GM23248 (cell line): ENCODE results near the gene KRTAP29-1. TPM values are rescaled to one million over a fixed set of nuclear protein-coding genes. Genes with fewer than 3 reads are reported as not detected.

Source experiments
- DNase-seq: peaks from one replicate; pipeline ENCODE4 v3.0.0-alpha.2; 2015
- H2AFZ ChIP-seq: fragments of 200-600 bp; sonication (generic); 2 replicates; pipeline ENCODE4 v1.6.1; 2016; ENCODE audit warnings: antibody characterized with exemption
- H3F3A ChIP-seq: fragments of 200-600 bp; sonication (generic); 2 replicates; pipeline ENCODE4 v1.6.1; 2016; ENCODE audit warnings: mild to moderate bottlenecking, antibody characterized with exemption, mixed run types; ENCODE audit not compliant: insufficient read depth
- H3K27ac ChIP-seq: fragments of 200-600 bp; sonication (generic); 2 replicates; pipeline ENCODE4 v1.5.1; 2016; ENCODE audit warnings: mild to moderate bottlenecking
- H3K27me3 ChIP-seq: fragments of 200-600 bp; sonication (generic); replicated peaks from 2 replicates; pipeline ENCODE4 v1.6.1; 2016; ENCODE audit warnings: mild to moderate bottlenecking; ENCODE audit not compliant: insufficient read depth
- H3K36me3 ChIP-seq: fragments of 200-600 bp; sonication (generic); 2 replicates; pipeline ENCODE4 v1.6.1; 2016; ENCODE audit warnings: low read depth, mild to moderate bottlenecking
- H3K4me1 ChIP-seq: fragments of 200-600 bp; sonication (generic); 2 replicates; pipeline ENCODE4 v1.6.1; 2016; ENCODE audit warnings: mild to moderate bottlenecking; ENCODE audit not compliant: insufficient read depth
- H3K4me2 ChIP-seq: fragments of 200-600 bp; sonication (generic); one replicate; pipeline ENCODE4 v1.6.1; 2016; ENCODE audit warnings: mild to moderate bottlenecking; ENCODE audit not compliant: unreplicated experiment
- H3K4me3 ChIP-seq: fragments of 200-600 bp; sonication (generic); 2 replicates; pipeline ENCODE4 v1.5.1; 2016; ENCODE audit warnings: mild to moderate bottlenecking
- H3K79me2 ChIP-seq: fragments of 200-600 bp; sonication (generic); 2 replicates; pipeline ENCODE4 v1.6.1; 2016; ENCODE audit warnings: mild to moderate bottlenecking; ENCODE audit not compliant: insufficient read depth
- H3K9ac ChIP-seq: fragments of 200-600 bp; sonication (generic); 2 replicates; pipeline ENCODE4 v1.6.1; 2016; ENCODE audit warnings: mild to moderate bottlenecking
- H3K9me2 ChIP-seq: fragments of 200-600 bp; sonication (generic); 2 replicates; pipeline ENCODE4 v1.6.1; 2016; ENCODE audit warnings: mixed run types, mild to moderate bottlenecking, moderate library complexity; ENCODE audit not compliant: insufficient read depth
- H3K9me3 ChIP-seq: fragments of 200-600 bp; sonication (generic); one replicate; pipeline ENCODE4 v1.6.1; 2017; ENCODE audit warnings: low read depth
- H4K20me1 ChIP-seq: fragments of 200-600 bp; sonication (generic); 2 replicates; pipeline ENCODE4 v1.6.0; 2016; ENCODE audit not compliant: insufficient read depth
- EZH2 ChIP-seq: fragments of 200-600 bp; sonication (generic); IDR thresholded peaks from 2 replicates; pipeline ENCODE4 v1.6.1; 2018; ENCODE audit warnings: antibody characterized with exemption, mild to moderate bottlenecking; ENCODE audit not compliant: insufficient read depth, poor library complexity, severe bottlenecking
- EZH2phosphoT487 ChIP-seq: fragments of 200-600 bp; sonication (generic); IDR thresholded peaks from 2 replicates; pipeline ENCODE4 v1.6.1; 2018; ENCODE audit warnings: antibody characterized with exemption, moderate library complexity, mild to moderate bottlenecking, low read depth; ENCODE audit not compliant: insufficient read depth
- WGBS, 2 experiments: methylation state at CpG; one replicate each; pipeline ENCODE4 v1.1.6; 2015 to 2017; ENCODE audit warnings: low lambda C conversion rate in 2 of 2, low coverage in 1 of 2; ENCODE audit errors: missing lambda C conversion rate in 2 of 2; 5-methylcytosine and 5-hydroxymethylcytosine counted together
- in situ Hi-C: fragments of 300-500 bp; cut with MboI; formaldehyde crosslinking; loops from 2 replicates; pipeline ENCODE4 v1.15.0; 2020
- polyA plus RNA-seq: library from polyadenylated mRNA; unstranded; fragments of >200 nt; fragmentation: Nextera tagmentation; extraction: Ambion mirVana; gene quantifications from 2 replicates; pipeline ENCODE4 v1.2.1, GENCODE V29; 2016
- total RNA-seq: library from RNA; depleted of rRNA; stranded (reverse); fragments of >200 nt; shearing (Covaris generic); gene quantifications from 2 replicates; pipeline ENCODE4 v1.2.3, GENCODE V29; 2014

The KRTAP29-1 gene
- total and polyA plus RNA-seq, 2 experiments from 2014 or later = not detected

DNA sequence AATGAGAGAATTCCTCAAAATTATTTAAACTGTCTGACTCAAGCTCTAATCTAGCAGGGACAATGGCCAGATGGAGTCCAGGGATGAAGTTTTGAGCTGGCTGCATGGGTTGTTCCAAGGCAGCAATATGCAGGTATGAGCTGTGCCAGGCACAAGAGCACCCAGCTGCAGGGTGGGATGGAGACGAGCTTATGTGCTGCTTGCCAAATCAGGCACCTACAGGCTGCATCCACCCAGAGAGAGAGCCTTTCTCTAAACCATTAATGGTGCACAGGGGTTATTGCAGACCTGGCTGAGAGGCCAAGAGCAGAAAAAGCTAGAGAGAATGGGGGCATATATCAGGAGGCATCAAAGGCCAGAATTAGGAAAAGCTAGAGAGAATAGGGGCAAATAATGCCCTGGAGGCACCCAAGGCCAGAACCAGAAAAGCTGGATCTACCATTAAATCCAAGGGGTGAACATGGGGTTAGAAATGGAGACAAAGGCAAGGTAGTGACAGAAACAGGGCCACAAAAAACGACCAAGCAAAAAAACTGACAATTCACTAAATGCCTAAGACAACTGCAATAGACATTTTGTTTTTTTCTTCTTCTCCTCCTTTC lies 37.0 kb upstream of the KRTAP29-1 start:
- Histone ChIP-seq H3K9me2 (no peaks in the 10 kb centered on the region), H3K4me2 (no peak overlapping the region), H3K36me3 (no peaks in the 10 kb centered on the region), H3F3A (peaks cover 11% of the 10 kb centered on the region; the same call in 1 of the 2 replicates), H3K27me3 (no peaks in the 10 kb centered on the region), H3K9ac (no peak overlapping the region), H4K20me1 (no peaks in the 10 kb centered on the region), H3K9me3 (no peaks in the 10 kb centered on the region), H3K4me3 (no peak overlapping the region), H3K4me1 (no peaks in the 10 kb centered on the region), H2AFZ (0 out of 2 replicates have a peak overlapping the region, but pooled peaks have one; percentile 24), H3K27ac (no peak overlapping the region), H3K79me2 (no peaks in the 10 kb centered on the region)
- no peak for DNase-seq
- in situ Hi-C loops = loop anchor here (25.0 kb wide), 1 partner anchor 323 kb away; no protein-coding TSS in a partner anchor
- TF ChIP-seq EZH2phosphoT487 (no peak), EZH2 (no peak)
- 52 to 54% methylated on average over 2 of the region's 2 CpGs for WGBS, 2 experiments

DNA sequence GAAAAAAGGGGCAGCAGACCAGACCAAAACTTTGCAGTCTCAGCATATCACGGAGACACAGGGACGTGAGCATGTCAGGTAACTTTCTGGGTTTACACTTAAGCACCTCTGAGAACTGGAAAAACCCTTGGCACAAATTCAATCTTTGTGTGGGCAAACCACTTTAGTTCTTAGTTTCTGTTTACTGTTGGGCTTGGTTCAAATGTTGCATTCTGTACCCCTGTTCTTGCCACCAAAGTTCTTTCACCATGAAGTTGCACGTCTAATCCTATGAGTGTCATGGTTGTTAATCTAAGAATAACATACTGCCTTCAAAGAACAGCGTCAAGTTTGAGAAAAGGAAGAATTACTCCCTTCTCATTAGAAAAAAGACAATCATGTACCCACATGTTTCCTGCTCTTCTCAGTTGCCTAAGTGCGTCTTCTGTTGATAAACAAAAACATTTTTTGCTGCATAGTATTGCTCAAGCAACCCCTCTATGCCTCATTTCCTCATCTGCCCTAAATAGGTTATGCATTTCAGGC lies 36.4 kb upstream of the KRTAP29-1 start:
- H3K4me2 ChIP-seq = no peak overlapping the region
- no peak for TF ChIP-seq EZH2
- no peak for TF ChIP-seq EZH2phosphoT487
- H3K9me3 ChIP-seq = no peaks in the 10 kb centered on the region
- H2AFZ ChIP-seq = 0 out of 2 replicates have a peak overlapping the region, but pooled peaks have one; percentile 24
- no peaks in the 10 kb centered on the region for H3K27me3 ChIP-seq
- DNase-seq = peak; percentile 46
- 54% methylated on average over 5 of the region's 5 CpGs for WGBS, 2 experiments
- no peak overlapping the region for H3K27ac ChIP-seq
- H3K4me3 ChIP-seq = no peak overlapping the region
- peaks cover 11% of the 10 kb centered on the region; the same call in 1 of the 2 replicates for H3F3A ChIP-seq
- H4K20me1 ChIP-seq = no peaks in the 10 kb centered on the region
- H3K9me2 ChIP-seq = no peaks in the 10 kb centered on the region
- H3K4me1 ChIP-seq = no peaks in the 10 kb centered on the region
- H3K36me3 ChIP-seq = no peaks in the 10 kb centered on the region
- no peak overlapping the region for H3K9ac ChIP-seq
- in situ Hi-C loops = loop anchor here (25.0 kb wide), 1 partner anchor 323 kb away; no protein-coding TSS in a partner anchor
- no peaks in the 10 kb centered on the region for H3K79me2 ChIP-seq

DNA sequence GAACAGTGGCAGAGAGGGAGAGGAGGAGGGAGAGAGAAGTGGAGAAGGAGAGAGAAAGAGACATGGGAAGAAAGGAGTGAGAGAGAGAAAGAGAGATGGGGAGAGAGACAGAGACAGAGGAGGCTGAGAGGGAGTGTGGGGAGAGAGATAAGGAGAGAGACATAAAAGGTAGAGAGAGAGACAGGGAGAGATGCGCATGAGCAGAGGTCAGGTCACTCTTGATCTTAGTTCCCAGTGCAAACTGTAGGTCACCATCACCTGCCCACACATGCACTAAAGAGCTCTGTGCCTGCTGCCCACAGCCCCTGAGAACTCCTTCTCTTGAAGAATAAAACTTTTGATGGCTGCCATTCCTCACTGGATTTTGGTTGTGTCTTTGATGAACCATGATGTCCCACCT lies 33.1 kb upstream of the KRTAP29-1 start:
- no peaks in the 10 kb centered on the region for H4K20me1 ChIP-seq
- no peak overlapping the region for H3K4me3 ChIP-seq
- no peak overlapping the region for H3K9ac ChIP-seq
- 95 to 100% methylated on average over 1 of the region's 1 CpG for WGBS, 2 experiments
- no peak overlapping the region for H3K4me2 ChIP-seq
- peaks cover 11% of the 10 kb centered on the region; the same call in 1 of the 2 replicates for H3F3A ChIP-seq
- no peaks in the 10 kb centered on the region for H3K79me2 ChIP-seq
- H2AFZ ChIP-seq = no peak overlapping the region
- H3K27ac ChIP-seq = no peak overlapping the region
- no peaks in the 10 kb centered on the region for H3K27me3 ChIP-seq
- no peaks in the 10 kb centered on the region for H3K9me3 ChIP-seq
- no peaks in the 10 kb centered on the region for H3K36me3 ChIP-seq
- H3K4me1 ChIP-seq = no peaks in the 10 kb centered on the region
- DNase-seq = no peak
- no peak for TF ChIP-seq EZH2phosphoT487
- no peaks in the 10 kb centered on the region for H3K9me2 ChIP-seq
- in situ Hi-C loops = loop anchor here (25.0 kb wide), 1 partner anchor 327 kb away; no protein-coding TSS in a partner anchor

DNA sequence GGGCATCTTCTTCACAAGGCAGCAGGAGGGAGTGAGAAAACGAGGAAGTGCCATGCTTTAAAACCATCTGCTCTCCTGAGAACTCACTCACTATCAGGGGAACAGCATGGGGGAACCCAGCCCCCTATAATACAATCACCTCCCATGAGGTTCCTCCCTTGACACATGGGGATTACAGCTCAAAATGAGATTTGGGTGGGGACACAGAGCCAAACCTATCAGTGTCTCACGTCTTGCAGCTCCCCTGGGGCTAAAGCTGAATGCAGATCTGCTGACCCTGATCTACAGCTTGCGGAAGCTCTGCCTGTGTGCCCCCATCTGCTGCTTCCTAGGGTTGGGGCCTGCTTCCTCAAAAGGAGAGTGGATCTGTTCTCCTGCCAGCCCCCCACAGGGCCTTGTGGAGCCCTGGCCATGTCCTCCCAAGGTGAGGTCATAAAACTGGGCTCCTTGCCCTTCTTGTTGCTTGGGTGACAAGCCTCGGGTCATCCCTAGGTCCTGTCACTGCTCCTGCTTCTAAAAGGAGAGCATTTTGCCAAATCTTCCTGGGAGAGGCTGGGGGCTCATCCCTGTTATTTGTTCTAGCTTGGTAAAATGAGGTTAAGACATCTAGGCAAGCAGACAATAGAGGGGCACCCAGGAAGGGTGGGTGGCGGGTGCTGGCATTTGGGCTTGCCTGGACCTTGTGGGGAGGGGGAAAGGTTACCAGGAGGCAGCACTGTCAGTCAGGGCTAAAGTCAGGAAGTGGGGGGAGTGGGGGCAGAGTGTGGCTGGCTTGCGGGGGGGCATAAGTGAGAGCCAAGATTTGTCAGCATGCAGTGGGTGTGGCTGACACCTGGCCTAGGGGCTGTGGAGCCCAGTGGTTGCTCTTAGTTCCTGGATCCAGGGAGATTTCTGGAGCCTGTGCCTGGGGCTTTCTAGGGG lies 32.0 kb upstream of the KRTAP29-1 start:
- WGBS, 2 experiments = 88 to 96% methylated on average over 5 to 6 of the region's 6 CpGs
- Histone ChIP-seq H3K4me1 (no peaks in the 10 kb centered on the region), H3K27ac (no peak overlapping the region), H4K20me1 (no peaks in the 10 kb centered on the region), H3F3A (peaks cover 11% of the 10 kb centered on the region; the same call in 1 of the 2 replicates), H3K36me3 (no peaks in the 10 kb centered on the region), H3K27me3 (no peaks in the 10 kb centered on the region), H3K4me3 (no peak overlapping the region), H3K79me2 (no peaks in the 10 kb centered on the region), H3K9me2 (no peaks in the 10 kb centered on the region), H3K9me3 (no peaks in the 10 kb centered on the region), H3K4me2 (no peak overlapping the region), H3K9ac (no peak overlapping the region), H2AFZ (no peak overlapping the region)
- in situ Hi-C loops = loop anchor here (25.0 kb wide), 1 partner anchor 328 kb away; no protein-coding TSS in a partner anchor
- TF ChIP-seq EZH2 (no peak), EZH2phosphoT487 (no peak)
- peak; percentile 5 for DNase-seq
